Lung (tissue), 12 donors: ENCODE results near the gene CNTN1. TPM values are rescaled to one million over a fixed set of nuclear protein-coding genes. Genes with fewer than 3 reads are reported as not detected.

Experiments
- ATAC-seq: fragments of 200-7000 bp; cut with Tn5 transposase; one replicate; pipeline ENCODE4 v1.9.1; 2020; ENCODE audit warnings: moderate number of reproducible peaks; ENCODE audit not compliant: insufficient read depth, low FRiP score
- DNase-seq, 3 donors: peaks; one replicate each; pipeline ENCODE4 v3.0.0-alpha.2; 2013 to 2017
- H3K27ac ChIP-seq, 2 donors: one replicate each; pipeline ENCODE4 v1.5.1; 2013; ENCODE audit warnings: mild to moderate bottlenecking in 2 of 2, moderate library complexity in 2 of 2, control low read depth in 1 of 2, inconsistent platforms in 1 of 2, low read depth in 1 of 2, low read length in 1 of 2
- H3K27me3 ChIP-seq, 3 donors: one replicate each; pipeline ENCODE4 v1.5.1; 2013; ENCODE audit warnings: low read length in 2 of 3; ENCODE audit not compliant: control insufficient read depth in 3 of 3, insufficient read depth in 3 of 3
- H3K36me3 ChIP-seq, 4 donors: one replicate each; pipeline ENCODE4 v1.5.1; 2013; ENCODE audit warnings: low read length in 4 of 4, mild to moderate bottlenecking in 1 of 4, moderate library complexity in 1 of 4; ENCODE audit not compliant: control insufficient read depth in 4 of 4, insufficient read depth in 4 of 4
- H3K4me1 ChIP-seq, 5 donors: one replicate each; pipeline ENCODE4 v1.5.1; 2013; ENCODE audit warnings: low read length in 5 of 5, mild to moderate bottlenecking in 2 of 5, moderate library complexity in 1 of 5; ENCODE audit not compliant: control insufficient read depth in 5 of 5, insufficient read depth in 5 of 5
- H3K4me3 ChIP-seq: one replicate; pipeline ENCODE4 v1.5.1; 2013; ENCODE audit warnings: mild to moderate bottlenecking, control low read depth, moderate library complexity
- H3K9ac ChIP-seq, 2 donors: one replicate each; pipeline ENCODE4 v1.5.1; 2013; ENCODE audit warnings: low read length in 2 of 2, control low read depth in 1 of 2; ENCODE audit not compliant: insufficient read depth in 1 of 2
- H3K9me3 ChIP-seq, 4 donors: one replicate each; pipeline ENCODE4 v1.5.1; 2013; ENCODE audit warnings: low read length in 3 of 4, mild to moderate bottlenecking in 1 of 4, moderate library complexity in 1 of 4; ENCODE audit not compliant: control insufficient read depth in 4 of 4, insufficient read depth in 3 of 4
- CTCF ChIP-seq: IDR thresholded peaks from 2 replicates; pipeline ENCODE4 v1.5.1; 2012; ENCODE audit warnings: mild to moderate bottlenecking; ENCODE audit errors: control extremely low read depth, extremely low read depth
- WGBS, 2 donors: extraction: QIAGEN DNeasy Blood & Tissue Kit; methylation state at CpG; one replicate each; pipeline ENCODE4 v1.1.7; 2013; 5-methylcytosine and 5-hydroxymethylcytosine counted together
- polyA plus RNA-seq, 2 donors: library from polyadenylated mRNA; stranded (reverse); fragments of 200-250 nt; gene quantifications; one replicate each; pipeline ENCODE4 v1.2.1, GENCODE V29; 2013
- total RNA-seq, 2 donors: library from RNA; depleted of rRNA in 1 of 2; stranded (reverse); fragments of >200 nt in 1 of 2; gene quantifications; one replicate each; pipeline ENCODE4 v1.2.1, GENCODE V29; 2014 to 2021
- donor health status: control.
- donor health status: control.
- donor health status: Bipolar disorder and iron deficiency.
- donor health status: healthy.
- donor health status: DM: yes; HTN: yes; CAD: no.

The CNTN1 gene
- total and polyA plus RNA-seq, 4 donors = 0.10 to 47.6 (median 1.1) TPM

- DNase-seq (no peak), ATAC-seq (no peak)
- TF ChIP-seq CTCF = no peak
- 68 to 78% methylated on average over 2 of the region's 2 CpGs for WGBS, 2 donors
- Histone ChIP-seq H3K27me3 (no peaks in the 10 kb centered on the region), H3K36me3 (no peaks in the 10 kb centered on the region), H3K9me3 (no peaks in the 10 kb centered on the region), H3K9ac (no peak overlapping the region), H3K4me3 (no peak overlapping the region), H3K27ac (no peak overlapping the region), H3K4me1 (no peaks in the 10 kb centered on the region)
Observed at GRCh38 chr12:41061192-41061591, 369.0 kb downstream of the CNTN1 start.

- no peak overlapping the region for H3K4me3 ChIP-seq
Observed at GRCh38 chr12:41064411-41064810, 372.2 kb downstream of the CNTN1 start.

GRCh38 chr12:41067941-41068645 lies 375.9 kb downstream of the CNTN1 start:
- H3K27me3 ChIP-seq = no peaks in the 10 kb centered on the region
- H3K27ac ChIP-seq = no peak overlapping the region
- peaks cover 0 to 3% (median 0%) of the 10 kb centered on the region in 4 donors for H3K36me3 ChIP-seq
- WGBS, 2 donors = 42 to 56% methylated on average over 3 of the region's 3 CpGs
- no peak overlapping the region for H3K4me3 ChIP-seq
- H3K9ac ChIP-seq = no peak overlapping the region
- no peaks in the 10 kb centered on the region for H3K4me1 ChIP-seq
- ATAC-seq (no peak), DNase-seq (no peak)
- H3K9me3 ChIP-seq = no peaks in the 10 kb centered on the region
- no peak for TF ChIP-seq CTCF

More at GRCh38 chr12:41064411-41064810, 372.2 kb downstream of the CNTN1 start:
- Histone ChIP-seq H3K27me3 (no peaks in the 10 kb centered on the region), H3K9ac (no peak overlapping the region), H3K36me3 (no peaks in the 10 kb centered on the region), H3K27ac (no peak overlapping the region), H3K9me3 (no peaks in the 10 kb centered on the region), H3K4me1 (no peaks in the 10 kb centered on the region)
- WGBS, 2 donors = 89% methylated on average over 2 of the region's 2 CpGs
- ATAC-seq (no peak), DNase-seq (no peak)
- no peak for TF ChIP-seq CTCF
